HL-60 (cell line): ENCODE data around the gene TMEM120B.
A peak's percentile ranks its signal among the peaks of the same experiment; 100 is the strongest.

Experiments used
- DNase-seq, 2 experiments: peaks; one replicate each; pipeline ENCODE4 v3.0.0-alpha.2; 2010 to 2020; ENCODE audit warnings: low read depth in 1 of 2, low spot score in 1 of 2
- H3K27ac ChIP-seq: fragments of 250-450 bp; sonication (Bioruptor Pico); replicated peaks from 2 replicates; pipeline ENCODE4 v1.5.1; 2020; ENCODE audit warnings: mild to moderate bottlenecking, moderate library complexity
- H3K27me3 ChIP-seq: fragments of 250-450 bp; sonication (Bioruptor Pico); 2 replicates; pipeline ENCODE4 v1.5.1; 2021; ENCODE audit warnings: mild to moderate bottlenecking, moderate library complexity; ENCODE audit not compliant: insufficient read depth, poor library complexity, severe bottlenecking
- H3K4me3 ChIP-seq: replicated peaks from 2 replicates; pipeline ENCODE4 v1.5.1; 2011; ENCODE audit warnings: mild to moderate bottlenecking, control low read depth, low read length; ENCODE audit not compliant: insufficient read depth
- CTCF ChIP-seq: IDR thresholded peaks from one replicate; pipeline ENCODE4 v1.5.1; 2011; ENCODE audit warnings: low read length, control low read depth, inconsistent platforms; ENCODE audit not compliant: insufficient read depth
- GABPA ChIP-seq: IDR thresholded peaks from 2 replicates; pipeline ENCODE4 v1.6.1; 2012; ENCODE audit warnings: low read depth
- POLR2AphosphoS5 ChIP-seq: IDR thresholded peaks from 2 replicates; pipeline ENCODE4 v1.6.1; 2012; ENCODE audit warnings: low read depth
- REST ChIP-seq: IDR thresholded peaks from 2 replicates; pipeline ENCODE4 v1.6.1; 2012; ENCODE audit warnings: low read depth; ENCODE audit not compliant: insufficient replicate concordance
- SPI1 ChIP-seq: IDR thresholded peaks from 2 replicates; pipeline ENCODE4 v1.6.1; 2012; ENCODE audit warnings: low read depth, mild to moderate bottlenecking, borderline replicate concordance

TMEM120B gene

GRCh38 chr12:121807642-121808347, 95.2 kb downstream of the TMEM120B start:
- Histone ChIP-seq H3K4me3 (no peak overlapping the region), H3K27me3 (no peaks in the 10 kb centered on the region), H3K27ac (peak overlapping the region; percentile 27; the same call in 1 of the 2 replicates)
- TF ChIP-seq SPI1 (peak; percentile 55; the same call in 1 of the 2 replicates), POLR2AphosphoS5 (no peak)
- DNase-seq = peak in 1 of 2 experiments; percentile 61

GRCh38 chr12:121808623-121809022, 96.1 kb downstream of the TMEM120B start:
- H3K4me3 ChIP-seq = no peak overlapping the region
- TF ChIP-seq SPI1 (no peak), CTCF (no peak), GABPA (no peak), REST (no peak), POLR2AphosphoS5 (no peak)
- H3K27ac ChIP-seq = no peak overlapping the region
- H3K27me3 ChIP-seq = no peaks in the 10 kb centered on the region
- DNase-seq = no peak

GRCh38 chr12:121809712-121810116, 97.2 kb downstream of the TMEM120B start:
- no peak for TF ChIP-seq CTCF
- TF ChIP-seq SPI1 = no peak
- no peak for TF ChIP-seq GABPA
- TF ChIP-seq POLR2AphosphoS5 = no peak
- TF ChIP-seq REST = no peak
- H3K27me3 ChIP-seq = no peaks in the 10 kb centered on the region
- H3K27ac ChIP-seq = no peak overlapping the region
- no peak overlapping the region for H3K4me3 ChIP-seq
- no peak for DNase-seq

- peak overlapping the region; percentile 80; the same call in 1 of the 2 replicates for H3K27ac ChIP-seq
- no peaks in the 10 kb centered on the region for H3K27me3 ChIP-seq
- H3K4me3 ChIP-seq = no peak overlapping the region; the same call in 1 of the 2 replicates
- DNase-seq = no peak
- TF ChIP-seq POLR2AphosphoS5 = no peak
Observed at GRCh38 chr12:121810234-121810817, 97.8 kb downstream of the TMEM120B start.
